LNCAP (cell line): Measurements from ENCODE around the gene IFNA5.

ENCODE experiments used
- CTCF ChIP-seq: fragments of 450-650 bp; IDR thresholded peaks from 2 replicates; pipeline ENCODE4 v1.5.1; 2017; ENCODE audit warnings: mild to moderate bottlenecking

IFNA5 gene

GRCh38 chr9:21305213-21305612, at the start of gene IFNA5:
IFNA5 (minus strand) TSS chr9:21305313; CDS start chr9:21305256, 57 bp downstream.
- no peak for TF ChIP-seq CTCF

- no peak for TF ChIP-seq CTCF
Observed at GRCh38 chr9:21350787-21351186, 45.7 kb upstream of the IFNA5 start, which contains the start of gene IFNA6. IFNA6 (minus strand) TSS chr9:21350887; CDS start chr9:21350887, 0 bp downstream.

GRCh38 chr9:21348430-21348970, 43.4 kb upstream of the IFNA5 start:
- TF ChIP-seq CTCF: no peak

DNA sequence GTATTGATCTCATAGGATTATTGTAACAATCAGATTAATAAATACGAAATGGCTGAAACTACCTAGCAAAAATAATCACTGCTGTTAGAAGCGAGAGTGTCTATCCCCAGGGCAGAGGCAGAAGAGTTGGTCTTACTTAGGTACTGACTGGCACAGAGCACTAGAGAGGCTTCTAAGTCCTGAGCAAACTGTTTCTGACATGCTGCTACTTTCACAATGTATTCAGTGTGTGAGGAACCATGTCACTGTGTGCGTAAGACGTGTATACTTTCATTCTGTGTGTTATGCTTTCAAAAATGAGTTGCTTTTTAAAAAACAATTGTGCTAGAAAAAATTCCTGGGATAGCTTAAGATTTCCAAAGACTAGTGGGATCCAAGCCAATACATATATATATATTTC, 35.6 kb upstream of the IFNA5 start:
- no peak for TF ChIP-seq CTCF

GRCh38 chr9:21336457-21336856, 31.3 kb upstream of the IFNA5 start:
- no peak for TF ChIP-seq CTCF

DNA sequence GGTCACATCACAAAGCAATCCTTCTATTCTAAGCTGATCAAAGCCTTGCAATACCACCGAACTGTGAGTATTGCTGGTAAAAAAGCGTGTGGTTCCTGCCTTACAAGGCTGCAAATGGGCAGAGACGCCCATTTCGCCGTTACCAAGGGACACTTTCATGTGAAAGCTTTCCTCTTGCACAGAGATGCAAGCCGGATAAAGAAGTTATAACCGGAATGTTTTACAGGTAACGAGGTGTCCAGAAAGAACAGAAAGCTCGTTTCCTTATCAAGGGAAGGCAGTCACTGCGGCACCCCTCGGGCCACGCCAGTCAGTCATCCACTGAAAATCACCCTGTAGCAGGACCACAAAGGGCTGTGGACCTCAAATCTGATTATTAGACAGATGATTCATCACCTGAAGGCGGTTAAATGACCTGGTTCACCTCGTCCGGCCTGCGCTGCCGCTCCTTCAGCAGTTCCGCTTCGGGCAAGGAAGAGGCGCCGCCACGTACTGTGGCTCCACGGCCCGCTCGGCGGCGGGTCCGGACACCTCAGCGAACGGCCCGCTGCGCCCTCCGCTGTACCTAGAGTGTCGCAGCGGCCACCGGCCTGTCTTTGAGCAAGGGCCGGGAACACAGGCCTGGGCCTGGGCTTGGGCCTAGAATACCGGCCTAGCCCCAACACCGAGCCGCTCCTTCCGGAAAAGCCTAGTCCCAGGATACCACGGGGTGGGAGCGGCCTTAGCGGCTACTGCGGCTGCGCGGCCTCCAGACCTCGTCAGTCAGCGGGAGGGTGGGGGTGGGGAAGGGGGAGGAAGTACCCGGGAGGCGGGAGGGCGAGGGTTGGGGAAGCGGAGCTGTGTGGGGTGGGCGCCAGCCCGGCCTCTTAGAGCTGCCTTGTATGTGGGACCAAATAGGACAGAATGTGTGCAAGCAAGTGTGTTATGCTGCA, 29.9 kb upstream of the IFNA5 start, which contains the start of gene KLHL9:
KLHL9 (minus strand) TSS at position 704 of the 932 bp plus-strand sequence; CDS start at position 159, 545 bp downstream.
- TF ChIP-seq CTCF: no peak

GRCh38 chr9:21333226-21333625, 28.1 kb upstream of the IFNA5 start:
- TF ChIP-seq CTCF: no peak
